Trophoblast cell (in vitro differentiated cells and primary cell): ENCODE data around the gene RPL23.

ENCODE experiments used
- DNase-seq, 2 donors: peaks; one replicate each; pipeline ENCODE4 v3.0.0-alpha.2; 2016
- H2AFZ ChIP-seq: 2 replicates; pipeline ENCODE4 v1.6.1; 2013; ENCODE audit warnings: low read length, moderate library complexity, mild to moderate bottlenecking; ENCODE audit not compliant: insufficient read depth, poor library complexity
- H2AK5ac ChIP-seq: 2 replicates; pipeline ENCODE4 v1.6.1; 2013; ENCODE audit warnings: mild to moderate bottlenecking, low read length
- H2BK120ac ChIP-seq: 2 replicates; pipeline ENCODE4 v1.6.1; 2013; ENCODE audit warnings: low read length, mild to moderate bottlenecking, moderate library complexity; ENCODE audit not compliant: insufficient read depth, poor library complexity
- H2BK12ac ChIP-seq: 2 replicates; pipeline ENCODE4 v1.6.1; 2013; ENCODE audit warnings: mild to moderate bottlenecking, low read length, moderate library complexity
- H2BK5ac ChIP-seq: 2 replicates; pipeline ENCODE4 v1.6.1; 2013; ENCODE audit warnings: low read length, low read depth, moderate library complexity, mild to moderate bottlenecking; ENCODE audit not compliant: poor library complexity
- H3K14ac ChIP-seq: 2 replicates; pipeline ENCODE4 v1.6.1; 2013; ENCODE audit warnings: mild to moderate bottlenecking, low read length
- H3K18ac ChIP-seq: 2 replicates; pipeline ENCODE4 v1.6.1; 2013; ENCODE audit warnings: mild to moderate bottlenecking, low read length
- H3K23ac ChIP-seq: 2 replicates; pipeline ENCODE4 v1.6.1; 2013; ENCODE audit warnings: low read length
- H3K27ac ChIP-seq: 2 replicates; pipeline ENCODE4 v1.5.1; 2013; ENCODE audit warnings: low read depth, mild to moderate bottlenecking, inconsistent platforms, low read length, moderate library complexity
- H3K27me3 ChIP-seq: 2 replicates; pipeline ENCODE4 v1.6.1; 2013; ENCODE audit warnings: inconsistent platforms, mild to moderate bottlenecking, low read length, moderate library complexity; ENCODE audit not compliant: insufficient read depth
- H3K36me3 ChIP-seq, 2 experiments: 1 replicate in 1 of 2; 2 replicates in 1 of 2; pipeline ENCODE4 v1.6.1; 2013; ENCODE audit warnings: low read length in 2 of 2, mild to moderate bottlenecking in 2 of 2, moderate library complexity in 1 of 2; ENCODE audit not compliant: insufficient read depth in 2 of 2, control insufficient read depth in 1 of 2
- H3K4ac ChIP-seq: 2 replicates; pipeline ENCODE4 v1.6.1; 2013; ENCODE audit warnings: low read depth, mild to moderate bottlenecking, low read length, moderate library complexity
- H3K4me1 ChIP-seq, 2 experiments: 1 replicate in 1 of 2; 2 replicates in 1 of 2; pipeline ENCODE4 v1.6.1; 2013; ENCODE audit warnings: low read length in 2 of 2, mild to moderate bottlenecking in 2 of 2, moderate library complexity in 1 of 2; ENCODE audit not compliant: insufficient read depth in 2 of 2, control insufficient read depth in 1 of 2
- H3K4me2 ChIP-seq: 2 replicates; pipeline ENCODE4 v1.6.1; 2013; ENCODE audit warnings: inconsistent platforms, mild to moderate bottlenecking, low read length, moderate library complexity
- H3K4me3 ChIP-seq: 2 replicates; pipeline ENCODE4 v1.5.1; 2013; ENCODE audit warnings: mild to moderate bottlenecking, low read depth, low read length, inconsistent platforms
- H3K79me1 ChIP-seq: one replicate; pipeline ENCODE4 v1.6.1; 2013; ENCODE audit warnings: low read length
- H3K79me2 ChIP-seq: 2 replicates; pipeline ENCODE4 v1.6.1; 2013; ENCODE audit warnings: low read length, mild to moderate bottlenecking; ENCODE audit not compliant: control insufficient read depth, insufficient read depth, poor library complexity
- H3K9ac ChIP-seq: 2 replicates; pipeline ENCODE4 v1.6.1; 2013; ENCODE audit warnings: mild to moderate bottlenecking, low read length
- H3K9me3 ChIP-seq: 2 replicates; pipeline ENCODE4 v1.6.1; 2013; ENCODE audit warnings: low read depth, mild to moderate bottlenecking, control low read depth, inconsistent platforms, low read length; ENCODE audit not compliant: insufficient read depth
- H4K12ac ChIP-seq: 2 replicates; pipeline ENCODE4 v1.6.1; 2013; ENCODE audit warnings: low read depth, mild to moderate bottlenecking, low read length, moderate library complexity
- H4K8ac ChIP-seq: 2 replicates; pipeline ENCODE4 v1.6.1; 2013; ENCODE audit warnings: low read depth, mild to moderate bottlenecking, low read length, moderate library complexity
- H4K91ac ChIP-seq: one replicate; pipeline ENCODE4 v1.6.1; 2013; ENCODE audit warnings: low read depth, mild to moderate bottlenecking, low read length, moderate library complexity
- WGBS: extraction: QIAGEN DNeasy Blood & Tissue Kit; methylation state at CpG from one replicate; pipeline ENCODE4 v1.1.7; 2013; ENCODE audit warnings: missing lambda C conversion rate; ENCODE audit not compliant: insufficient read length, insufficient coverage; ENCODE audit errors: extremely low coverage; 5-methylcytosine and 5-hydroxymethylcytosine counted together

Gene RPL23

GRCh38 chr17:38894276-38894675 is 40.8 kb upstream of the RPL23 start:
- WGBS = no CpG with 5 or more reads among the region's 7 CpGs
- no peak overlapping the region for H2AK5ac ChIP-seq
- no peak overlapping the region for H3K18ac ChIP-seq
- H3K23ac ChIP-seq = no peak overlapping the region
- no peak overlapping the region for H3K4me3 ChIP-seq
- peaks cover 80 to 90% of the 10 kb centered on the region in 2 experiments for H3K36me3 ChIP-seq
- peaks cover 2% of the 10 kb centered on the region for H3K9me3 ChIP-seq
- H3K27me3 ChIP-seq = no peaks in the 10 kb centered on the region
- peak in 1 of 2 donors; percentile 70 for DNase-seq
- H4K12ac ChIP-seq = no peak overlapping the region
- H3K79me1 ChIP-seq = no peaks in the 10 kb centered on the region
- no peak overlapping the region for H3K9ac ChIP-seq
- peak overlapping the region; percentile 24 for H2AFZ ChIP-seq
- H4K8ac ChIP-seq = no peak overlapping the region
- peaks cover 3 to 7% of the 10 kb centered on the region in 2 experiments for H3K4me1 ChIP-seq
- H4K91ac ChIP-seq = no peak overlapping the region
- no peak overlapping the region for H2BK120ac ChIP-seq
- no peak overlapping the region for H3K27ac ChIP-seq
- H2BK12ac ChIP-seq = no peak overlapping the region
- H2BK5ac ChIP-seq = no peak overlapping the region
- H3K14ac ChIP-seq = no peak overlapping the region
- H3K4me2 ChIP-seq = no peak overlapping the region
- H3K4ac ChIP-seq = no peak overlapping the region
- H3K79me2 ChIP-seq = no peaks in the 10 kb centered on the region

GRCh38 chr17:38893607-38894006 is 40.1 kb upstream of the RPL23 start:
- no peaks in the 10 kb centered on the region for H3K27me3 ChIP-seq
- no peak overlapping the region for H2BK12ac ChIP-seq
- H3K9me3 ChIP-seq = peaks cover 2% of the 10 kb centered on the region
- H3K27ac ChIP-seq = no peak overlapping the region
- H2BK5ac ChIP-seq = no peak overlapping the region
- H3K9ac ChIP-seq = no peak overlapping the region
- no peak overlapping the region for H3K14ac ChIP-seq
- H2BK120ac ChIP-seq = no peak overlapping the region
- H3K4ac ChIP-seq = no peak overlapping the region
- H3K36me3 ChIP-seq = peaks cover 80 to 88% of the 10 kb centered on the region in 2 experiments
- no CpG with 5 or more reads among the region's 6 CpGs for WGBS
- H3K4me1 ChIP-seq = peaks cover 2 to 4% of the 10 kb centered on the region in 2 experiments
- no peak overlapping the region for H4K8ac ChIP-seq
- H3K79me2 ChIP-seq = no peaks in the 10 kb centered on the region
- H2AFZ ChIP-seq = no peak overlapping the region
- H3K23ac ChIP-seq = no peak overlapping the region
- no peaks in the 10 kb centered on the region for H3K79me1 ChIP-seq
- peak; percentile 47 to 48 for DNase-seq
- H3K4me3 ChIP-seq = no peak overlapping the region
- H2AK5ac ChIP-seq = no peak overlapping the region
- no peak overlapping the region for H3K4me2 ChIP-seq
- H3K18ac ChIP-seq = no peak overlapping the region
- no peak overlapping the region for H4K91ac ChIP-seq
- H4K12ac ChIP-seq = no peak overlapping the region

DNA sequence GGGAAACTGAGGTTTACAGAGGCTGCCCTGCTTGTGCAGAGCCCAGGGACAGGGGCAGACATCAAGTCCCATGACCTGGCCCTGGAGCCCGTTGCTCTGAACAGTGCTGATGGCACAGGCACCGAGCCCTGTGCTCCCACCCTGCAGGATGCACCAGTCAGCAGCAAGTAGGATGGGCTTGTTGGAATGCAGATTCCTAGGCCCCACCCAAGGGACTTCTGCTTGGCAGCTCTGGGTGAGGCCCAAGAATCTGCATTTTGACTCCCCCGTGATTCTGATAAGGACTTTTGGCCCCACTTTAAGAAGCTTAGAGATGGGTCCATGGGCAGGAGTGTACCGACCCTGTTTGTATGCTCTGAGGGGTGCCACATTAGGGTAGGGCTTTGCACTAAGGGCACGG is 39.6 kb upstream of the RPL23 start:
- Histone ChIP-seq H2BK12ac (no peak overlapping the region), H3K27ac (no peak overlapping the region), H3K14ac (no peak overlapping the region), H3K18ac (no peak overlapping the region), H2AK5ac (no peak overlapping the region), H3K23ac (no peak overlapping the region), H3K36me3 (peaks cover 76 to 84% of the 10 kb centered on the region in 2 experiments), H3K27me3 (no peaks in the 10 kb centered on the region), H2BK5ac (no peak overlapping the region), H2AFZ (no peak overlapping the region), H3K4ac (no peak overlapping the region), H3K4me1 (peaks cover 0 to 4% of the 10 kb centered on the region in 2 experiments), H3K4me3 (no peak overlapping the region), H4K12ac (no peak overlapping the region), H3K9ac (no peak overlapping the region), H4K91ac (no peak overlapping the region), H2BK120ac (no peak overlapping the region), H3K79me2 (no peaks in the 10 kb centered on the region), H3K9me3 (peaks cover 2% of the 10 kb centered on the region), H3K79me1 (no peaks in the 10 kb centered on the region), H4K8ac (no peak overlapping the region), H3K4me2 (no peak overlapping the region)
- DNase-seq = no peak
- WGBS = no CpG with 5 or more reads among the region's 5 CpGs

DNA sequence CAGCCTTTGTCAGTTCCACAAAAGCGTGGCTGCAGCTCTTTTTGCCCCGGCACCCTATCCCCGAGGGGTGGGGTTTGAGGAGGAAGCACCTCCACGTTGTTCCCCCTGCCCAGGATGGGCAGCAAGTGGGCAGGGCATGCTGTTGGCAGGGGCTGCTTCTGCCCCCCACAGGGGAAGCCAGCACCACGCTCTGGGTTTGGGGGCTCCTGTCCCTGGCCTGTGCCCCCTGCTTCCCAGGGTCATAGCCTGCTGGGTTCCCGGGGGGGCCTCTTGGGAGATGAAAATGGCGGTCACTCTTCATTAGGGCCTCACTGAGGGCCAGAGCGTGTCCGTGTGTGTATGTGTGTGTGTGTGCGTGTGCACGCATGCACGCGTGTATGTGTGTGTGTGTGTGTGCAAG is 39.1 kb upstream of the RPL23 start:
- H3K36me3 ChIP-seq = peaks cover 76 to 84% of the 10 kb centered on the region in 2 experiments
- H2AK5ac ChIP-seq = no peak overlapping the region
- no peaks in the 10 kb centered on the region for H3K27me3 ChIP-seq
- H3K4me3 ChIP-seq = no peak overlapping the region
- H3K4ac ChIP-seq = no peak overlapping the region
- no peak overlapping the region for H2BK12ac ChIP-seq
- no peak overlapping the region for H3K9ac ChIP-seq
- H3K4me2 ChIP-seq = no peak overlapping the region
- no peaks in the 10 kb centered on the region for H3K79me1 ChIP-seq
- H3K23ac ChIP-seq = no peak overlapping the region
- H2BK120ac ChIP-seq = no peak overlapping the region
- no peak overlapping the region for H3K27ac ChIP-seq
- H4K91ac ChIP-seq = no peak overlapping the region
- H3K18ac ChIP-seq = no peak overlapping the region
- peaks cover 2% of the 10 kb centered on the region for H3K9me3 ChIP-seq
- H2AFZ ChIP-seq = no peak overlapping the region
- no peak for DNase-seq
- WGBS = no CpG with 5 or more reads among the region's 13 CpGs
- H4K12ac ChIP-seq = no peak overlapping the region
- no peak overlapping the region for H3K14ac ChIP-seq
- H2BK5ac ChIP-seq = no peak overlapping the region
- no peaks in the 10 kb centered on the region for H3K79me2 ChIP-seq
- no peak overlapping the region for H4K8ac ChIP-seq
- peaks cover 0 to 4% of the 10 kb centered on the region in 2 experiments for H3K4me1 ChIP-seq
